ENCODE measurements around the gene CCDC192. TPM values are rescaled to one million over a fixed set of nuclear protein-coding genes. Genes with fewer than 3 reads are reported as not detected.

Gene CCDC192
- total RNA-seq, 4 donors from 2014 or later = not detected

GRCh38 chr5:127814588-127814973 lies 111.4 kb downstream of the CCDC192 start:
- intact Hi-C loops (cut with DNase I; ENCODE audit: low total_unique reads) = no loop called here
- no peak overlapping the region for H3K4me3 ChIP-seq (ENCODE audit: low read depth, poor library complexity, severe bottlenecking)
- 91 to 93% methylated on average over 3 of the region's 3 CpGs for WGBS, 2 donors
- DNase-seq (ENCODE audit: low spot score in 2 of 2) = no peak
- no peak for TF ChIP-seq POLR2A (IDR thresholded peaks at IDR 0.05)
- no peak for TF ChIP-seq CTCF (IDR thresholded peaks at IDR 0.05)

GRCh38 chr5:127820910-127821553 lies 117.8 kb downstream of the CCDC192 start:
- no peak for TF ChIP-seq POLR2A (IDR thresholded peaks at IDR 0.05)
- no peak for TF ChIP-seq CTCF (IDR thresholded peaks at IDR 0.05)
- intact Hi-C loops (cut with DNase I; ENCODE audit: low total_unique reads) = no loop called here
- no peak for DNase-seq (ENCODE audit: low spot score in 2 of 2)
- no peak overlapping the region for H3K4me3 ChIP-seq (ENCODE audit: low read depth, poor library complexity, severe bottlenecking)
- 75 to 79% methylated on average over 2 of the region's 2 CpGs for WGBS, 2 donors

- no peak overlapping the region for H3K4me3 ChIP-seq (ENCODE audit: low read depth, poor library complexity, severe bottlenecking)
- intact Hi-C loops (cut with DNase I; ENCODE audit: low total_unique reads) = no loop called here
- TF ChIP-seq POLR2A (IDR thresholded peaks at IDR 0.05) = no peak
- TF ChIP-seq CTCF (IDR thresholded peaks at IDR 0.05) = no peak
- DNase-seq (ENCODE audit: low spot score in 2 of 2) = no peak
- 90 to 92% methylated on average over 3 of the region's 3 CpGs for WGBS, 2 donors
Observed at GRCh38 chr5:127821896-127822295, 118.7 kb downstream of the CCDC192 start.

GRCh38 chr5:127824126-127824525 lies 120.9 kb downstream of the CCDC192 start:
- no peak overlapping the region for H3K4me3 ChIP-seq (ENCODE audit: low read depth, poor library complexity, severe bottlenecking)
- TF ChIP-seq POLR2A (IDR thresholded peaks at IDR 0.05) = no peak
- no peak for TF ChIP-seq CTCF (IDR thresholded peaks at IDR 0.05)
- WGBS, 2 donors = 69 to 85% methylated on average over 2 of the region's 2 CpGs
- DNase-seq (ENCODE audit: low spot score in 2 of 2) = no peak
- intact Hi-C loops (cut with DNase I; ENCODE audit: low total_unique reads) = no loop called here

- no peak for DNase-seq (ENCODE audit: low spot score in 2 of 2)
- no peak overlapping the region for H3K4me3 ChIP-seq (ENCODE audit: low read depth, poor library complexity, severe bottlenecking)
- TF ChIP-seq POLR2A (IDR thresholded peaks at IDR 0.05) = no peak
- TF ChIP-seq CTCF (IDR thresholded peaks at IDR 0.05) = no peak
- 60 to 71% methylated on average over 3 of the region's 3 CpGs for WGBS, 2 donors
- intact Hi-C loops (cut with DNase I; ENCODE audit: low total_unique reads) = no loop called here
Observed at GRCh38 chr5:127826011-127826410, 122.8 kb downstream of the CCDC192 start.

GRCh38 chr5:127827451-127827850 lies 124.3 kb downstream of the CCDC192 start:
- intact Hi-C loops (cut with DNase I; ENCODE audit: low total_unique reads) = no loop called here
- DNase-seq (ENCODE audit: low spot score in 2 of 2) = no peak
- TF ChIP-seq POLR2A (IDR thresholded peaks at IDR 0.05) = no peak
- no peak for TF ChIP-seq CTCF (IDR thresholded peaks at IDR 0.05)
- H3K4me3 ChIP-seq (ENCODE audit: low read depth, poor library complexity, severe bottlenecking) = no peak overlapping the region
- 86 to 90% methylated on average over 6 of the region's 6 CpGs for WGBS, 2 donors
